Measurements from ENCODE around the gene UGT2A3.

DNA sequence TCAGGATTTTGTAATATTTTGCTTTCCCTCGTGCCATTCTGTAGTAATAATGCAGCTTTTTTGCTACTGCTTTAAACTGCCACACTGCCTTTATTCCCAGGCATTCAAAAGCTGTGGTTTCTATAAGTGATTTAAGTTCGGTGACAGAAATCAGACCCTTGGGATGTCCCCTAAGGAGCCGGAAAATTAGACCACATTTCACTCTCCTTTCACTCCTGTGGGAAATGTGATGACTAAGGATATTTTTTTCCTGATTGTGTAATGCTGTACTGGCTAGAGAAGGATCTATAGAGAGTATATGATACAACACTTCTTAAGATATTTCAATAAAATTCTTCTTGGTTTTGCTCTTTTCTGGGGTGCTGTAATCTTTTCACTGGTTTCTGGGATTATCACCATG is 24.4 kb downstream of the UGT2A3 start:
- TF ChIP-seq, protein P1, sequence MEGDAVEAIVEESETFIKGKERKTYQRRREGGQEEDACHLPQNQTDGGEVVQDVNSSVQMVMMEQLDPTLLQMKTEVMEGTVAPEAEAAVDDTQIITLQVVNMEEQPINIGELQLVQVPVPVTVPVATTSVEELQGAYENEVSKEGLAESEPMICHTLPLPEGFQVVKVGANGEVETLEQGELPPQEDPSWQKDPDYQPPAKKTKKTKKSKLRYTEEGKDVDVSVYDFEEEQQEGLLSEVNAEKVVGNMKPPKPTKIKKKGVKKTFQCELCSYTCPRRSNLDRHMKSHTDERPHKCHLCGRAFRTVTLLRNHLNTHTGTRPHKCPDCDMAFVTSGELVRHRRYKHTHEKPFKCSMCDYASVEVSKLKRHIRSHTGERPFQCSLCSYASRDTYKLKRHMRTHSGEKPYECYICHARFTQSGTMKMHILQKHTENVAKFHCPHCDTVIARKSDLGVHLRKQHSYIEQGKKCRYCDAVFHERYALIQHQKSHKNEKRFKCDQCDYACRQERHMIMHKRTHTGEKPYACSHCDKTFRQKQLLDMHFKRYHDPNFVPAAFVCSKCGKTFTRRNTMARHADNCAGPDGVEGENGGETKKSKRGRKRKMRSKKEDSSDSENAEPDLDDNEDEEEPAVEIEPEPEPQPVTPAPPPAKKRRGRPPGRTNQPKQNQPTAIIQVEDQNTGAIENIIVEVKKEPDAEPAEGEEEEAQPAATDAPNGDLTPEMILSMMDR (IDR thresholded peaks at IDR 0.05; ENCODE audit: low read depth, low read length, poor library complexity, severe bottlenecking): no peak
- no peak for TF ChIP-seq EZH2phosphoT487 (IDR thresholded peaks at IDR 0.05; ENCODE audit: borderline replicate concordance, low read length)

Data from DOHH2 (cell line).